H1 (cell line): ENCODE data around the gene UQCRC2.

Experiments
- EP300 ChIP-seq, 2 experiments: IDR thresholded peaks; 1 replicate in 1 of 2; 2 replicates in 1 of 2; pipeline ENCODE4 v1.6.1; 2011 to 2012; ENCODE audit warnings: low read depth in 2 of 2, low read length in 2 of 2, mild to moderate bottlenecking in 2 of 2, borderline replicate concordance in 1 of 2, inconsistent platforms in 1 of 2, moderate library complexity in 1 of 2
- EZH2 ChIP-seq: fragments of 200-600 bp; sonication (generic); IDR thresholded peaks from 2 replicates; pipeline ENCODE4 v1.7.1; 2012; ENCODE audit warnings: low read depth, mild to moderate bottlenecking, moderate library complexity, low read length, inconsistent platforms; ENCODE audit not compliant: severe bottlenecking
- GTF2F1 ChIP-seq: IDR thresholded peaks from 2 replicates; pipeline ENCODE4 v1.6.1; 2012; ENCODE audit warnings: low read depth, low read length, improper control_type of control experiment, borderline replicate concordance
- KDM1A ChIP-seq: fragments of 200-600, 300-600 bp; sonication (generic); IDR thresholded peaks from 2 replicates; pipeline ENCODE4 v1.7.1; 2016; ENCODE audit warnings: mild to moderate bottlenecking, low read length, borderline replicate concordance
- KDM5A ChIP-seq: fragments of 200-600 bp; IDR thresholded peaks from 2 replicates; pipeline ENCODE4 v1.7.1; 2012; ENCODE audit warnings: mild to moderate bottlenecking, low read length, inconsistent platforms, mixed read lengths
- POLR2A ChIP-seq, 2 experiments: IDR thresholded peaks; 1 replicate in 1 of 2; 2 replicates in 1 of 2; pipeline ENCODE4 v1.6.1; 2011; ENCODE audit warnings: low read depth in 2 of 2, low read length in 2 of 2, mild to moderate bottlenecking in 2 of 2; ENCODE audit errors: control extremely low read depth in 1 of 2
- POLR2AphosphoS5 ChIP-seq: IDR thresholded peaks from 2 replicates; pipeline ENCODE4 v1.6.1; 2011; ENCODE audit warnings: low read depth, low read length
- POU5F1 ChIP-seq: IDR thresholded peaks from 2 replicates; pipeline ENCODE4 v1.6.1; 2011; ENCODE audit warnings: low read depth, mild to moderate bottlenecking, low read length, moderate library complexity
- RFX5 ChIP-seq: IDR thresholded peaks from 2 replicates; pipeline ENCODE4 v1.6.1; 2011; ENCODE audit warnings: low read depth, low read length, improper control_type of control experiment, borderline replicate concordance
- SRF ChIP-seq: IDR thresholded peaks from 2 replicates; pipeline ENCODE4 v1.6.1; 2011; ENCODE audit warnings: mild to moderate bottlenecking, low read depth, low read length, moderate library complexity
- TF ChIP-seq, protein P1 (sequence below), 3 experiments: IDR thresholded peaks; 1 replicate in 2 of 3; 2 replicates in 1 of 3; pipeline versions ENCODE4 v1.5.1 to v1.6.1; 2011; ENCODE audit warnings: low read length in 3 of 3, mild to moderate bottlenecking in 3 of 3, inconsistent platforms in 2 of 3, low read depth in 1 of 3, moderate library complexity in 1 of 3; ENCODE audit not compliant: insufficient read depth in 1 of 3; ENCODE audit errors: control extremely low read depth in 1 of 3

GRCh38 chr16:22029632-22030031 lies 76.5 kb downstream of the UQCRC2 start:
- TF ChIP-seq POLR2A (IDR thresholded peaks at IDR 0.05; ENCODE audit: control extremely low read depth in 1 of 2, low read depth in 2 of 2, low read length in 2 of 2) (no peak), KDM5A (no peak), POLR2AphosphoS5 (no peak), RFX5 (no peak), EP300 (IDR thresholded peaks at IDR 0.05; ENCODE audit: borderline replicate concordance in 1 of 2, low read depth in 2 of 2, low read length in 2 of 2) (no peak), GTF2F1 (no peak), POU5F1 (no peak), KDM1A (no peak), EZH2 (no peak), SRF (no peak)
- TF ChIP-seq, protein P1, sequence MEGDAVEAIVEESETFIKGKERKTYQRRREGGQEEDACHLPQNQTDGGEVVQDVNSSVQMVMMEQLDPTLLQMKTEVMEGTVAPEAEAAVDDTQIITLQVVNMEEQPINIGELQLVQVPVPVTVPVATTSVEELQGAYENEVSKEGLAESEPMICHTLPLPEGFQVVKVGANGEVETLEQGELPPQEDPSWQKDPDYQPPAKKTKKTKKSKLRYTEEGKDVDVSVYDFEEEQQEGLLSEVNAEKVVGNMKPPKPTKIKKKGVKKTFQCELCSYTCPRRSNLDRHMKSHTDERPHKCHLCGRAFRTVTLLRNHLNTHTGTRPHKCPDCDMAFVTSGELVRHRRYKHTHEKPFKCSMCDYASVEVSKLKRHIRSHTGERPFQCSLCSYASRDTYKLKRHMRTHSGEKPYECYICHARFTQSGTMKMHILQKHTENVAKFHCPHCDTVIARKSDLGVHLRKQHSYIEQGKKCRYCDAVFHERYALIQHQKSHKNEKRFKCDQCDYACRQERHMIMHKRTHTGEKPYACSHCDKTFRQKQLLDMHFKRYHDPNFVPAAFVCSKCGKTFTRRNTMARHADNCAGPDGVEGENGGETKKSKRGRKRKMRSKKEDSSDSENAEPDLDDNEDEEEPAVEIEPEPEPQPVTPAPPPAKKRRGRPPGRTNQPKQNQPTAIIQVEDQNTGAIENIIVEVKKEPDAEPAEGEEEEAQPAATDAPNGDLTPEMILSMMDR (IDR thresholded peaks at IDR 0.05; ENCODE audit: control extremely low read depth in 1 of 3, insufficient read depth in 1 of 3, low read depth in 1 of 3, low read length in 3 of 3) = no peak
